Esophagus muscularis mucosa (tissue), 4 donors: Measurements from ENCODE around the gene ADH1C.

Source experiments
- CTCF ChIP-seq, 3 experiments: fragments of 200-600 bp in 2 of 3; fragments of 450-650 bp in 1 of 3; sonication (generic) in 2 of 3; IDR thresholded peaks; one replicate each; pipeline ENCODE4 v1.5.1; 2017 to 2019; ENCODE audit warnings: antibody characterized with exemption in 3 of 3, mild to moderate bottlenecking in 2 of 3, moderate library complexity in 1 of 3
- EP300 ChIP-seq: sonication (generic); formaldehyde crosslinking; IDR thresholded peaks from one replicate; pipeline ENCODE4 v1.6.1; 2017; ENCODE audit warnings: antibody characterized with exemption
- POLR2A ChIP-seq: fragments of 450-650 bp; IDR thresholded peaks from one replicate; pipeline ENCODE4 v1.6.1; 2017; ENCODE audit warnings: antibody characterized with exemption, moderate library complexity, mild to moderate bottlenecking, low read depth
- POLR2AphosphoS5 ChIP-seq, 2 donors: sonication (generic); formaldehyde crosslinking; IDR thresholded peaks; one replicate each; pipeline ENCODE4 v1.6.1; 2017; ENCODE audit warnings: antibody characterized with exemption in 2 of 2

- no peak for TF ChIP-seq CTCF (IDR thresholded peaks at IDR 0.05)
- no peak for TF ChIP-seq POLR2A
- no peak for TF ChIP-seq EP300
- TF ChIP-seq POLR2AphosphoS5 (IDR thresholded peaks at IDR 0.05): no peak
Measured at GRCh38 chr4:99341426-99341825, 11.1 kb downstream of the ADH1C start.
